RWPE2 (cell line): Measurements from ENCODE around the gene KRTAP9-1.
"Not testable (repeated sequence)": the region's sequence is repeated elsewhere in the genome, so short reads cannot be mapped to it uniquely, and the experiment has no call there.

Experiments used
- ATAC-seq: fragments of 200-7000 bp; cut with Tn5 transposase; 3 replicates; pipeline ENCODE4 v1.9.1; 2021; ENCODE audit warnings: low read depth
- DNase-seq: peaks from one replicate; pipeline ENCODE4 v3.0.0-alpha.2; 2020; ENCODE audit warnings: low spot score
- H3K27ac ChIP-seq: fragments of 450-650 bp; 2 replicates; pipeline ENCODE4 v1.5.1; 2017; ENCODE audit warnings: mild to moderate bottlenecking; ENCODE audit not compliant: poor library complexity, severe bottlenecking
- H3K27me3 ChIP-seq: fragments of 250-450 bp; sonication (Bioruptor Pico); 2 replicates; pipeline ENCODE4 v1.5.1; 2021; ENCODE audit warnings: mild to moderate bottlenecking, moderate library complexity; ENCODE audit not compliant: insufficient read depth, poor library complexity, severe bottlenecking
- H3K36me3 ChIP-seq: fragments of 250-450 bp; sonication (Bioruptor Pico); 2 replicates; pipeline ENCODE4 v1.5.1; 2020; ENCODE audit warnings: low read depth, mild to moderate bottlenecking, moderate library complexity
- H3K4me1 ChIP-seq: fragments of 250-450 bp; sonication (Bioruptor Pico); 2 replicates; pipeline ENCODE4 v1.5.1; 2021; ENCODE audit warnings: mild to moderate bottlenecking, moderate library complexity; ENCODE audit not compliant: insufficient read depth, poor library complexity, severe bottlenecking
- H3K4me3 ChIP-seq: fragments of 250-450 bp; sonication (Bioruptor Pico); 2 replicates; pipeline ENCODE4 v1.5.1; 2021; ENCODE audit warnings: mild to moderate bottlenecking, moderate library complexity; ENCODE audit not compliant: severe bottlenecking
- H3K9me3 ChIP-seq: fragments of 250-450 bp; sonication (Bioruptor Pico); 2 replicates; pipeline ENCODE4 v1.5.1; 2021; ENCODE audit warnings: mild to moderate bottlenecking, moderate library complexity; ENCODE audit not compliant: severe bottlenecking
- TF ChIP-seq, protein P1 (sequence below): fragments of 450-650 bp; IDR thresholded peaks from one replicate; pipeline ENCODE4 v1.5.1; 2017; ENCODE audit warnings: mild to moderate bottlenecking, moderate library complexity; ENCODE audit not compliant: poor library complexity, severe bottlenecking

Gene KRTAP9-1

GRCh38 chr17:41147531-41148204 is 42.0 kb upstream of the KRTAP9-1 start:
- no peaks in the 10 kb centered on the region for H3K27me3 ChIP-seq
- H3K9me3 ChIP-seq: no peaks in the 10 kb centered on the region
- ATAC-seq: no peak
- no peak overlapping the region for H3K27ac ChIP-seq
- TF ChIP-seq, protein P1, sequence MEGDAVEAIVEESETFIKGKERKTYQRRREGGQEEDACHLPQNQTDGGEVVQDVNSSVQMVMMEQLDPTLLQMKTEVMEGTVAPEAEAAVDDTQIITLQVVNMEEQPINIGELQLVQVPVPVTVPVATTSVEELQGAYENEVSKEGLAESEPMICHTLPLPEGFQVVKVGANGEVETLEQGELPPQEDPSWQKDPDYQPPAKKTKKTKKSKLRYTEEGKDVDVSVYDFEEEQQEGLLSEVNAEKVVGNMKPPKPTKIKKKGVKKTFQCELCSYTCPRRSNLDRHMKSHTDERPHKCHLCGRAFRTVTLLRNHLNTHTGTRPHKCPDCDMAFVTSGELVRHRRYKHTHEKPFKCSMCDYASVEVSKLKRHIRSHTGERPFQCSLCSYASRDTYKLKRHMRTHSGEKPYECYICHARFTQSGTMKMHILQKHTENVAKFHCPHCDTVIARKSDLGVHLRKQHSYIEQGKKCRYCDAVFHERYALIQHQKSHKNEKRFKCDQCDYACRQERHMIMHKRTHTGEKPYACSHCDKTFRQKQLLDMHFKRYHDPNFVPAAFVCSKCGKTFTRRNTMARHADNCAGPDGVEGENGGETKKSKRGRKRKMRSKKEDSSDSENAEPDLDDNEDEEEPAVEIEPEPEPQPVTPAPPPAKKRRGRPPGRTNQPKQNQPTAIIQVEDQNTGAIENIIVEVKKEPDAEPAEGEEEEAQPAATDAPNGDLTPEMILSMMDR: no peak
- H3K4me3 ChIP-seq: no peak overlapping the region
- peaks cover 8% of the 10 kb centered on the region for H3K4me1 ChIP-seq
- H3K36me3 ChIP-seq: no peaks in the 10 kb centered on the region
- DNase-seq: no peak

- H3K4me3 ChIP-seq, H3K27me3 ChIP-seq, H3K4me1 ChIP-seq, DNase-seq, H3K9me3 ChIP-seq, H3K36me3 ChIP-seq, H3K27ac ChIP-seq, ATAC-seq: not testable (repeated sequence)
Observed at GRCh38 chr17:41148971-41149651, 40.6 kb upstream of the KRTAP9-1 start.

DNA sequence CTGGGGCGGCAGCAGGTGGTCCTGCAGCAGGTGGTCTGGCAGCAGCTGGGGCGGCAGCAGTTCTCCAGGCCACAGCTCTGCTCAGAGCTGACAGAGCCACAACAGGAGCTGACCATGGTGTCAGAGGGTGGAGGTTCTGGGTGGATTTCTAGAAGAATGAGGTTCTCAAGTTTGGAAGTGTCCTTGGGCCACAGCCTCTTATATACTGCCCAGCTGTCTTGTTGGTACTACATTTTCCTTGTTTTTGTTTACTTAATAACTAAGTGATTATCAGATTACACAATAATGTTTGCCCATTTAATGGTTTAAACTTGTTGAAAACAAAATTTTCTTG is 40.1 kb upstream of the KRTAP9-1 start, which contains the start of gene KRTAP4-5:
Gene KRTAP4-5, minus strand, starts transcription at position 174 of the 334 bp plus-strand sequence. Its CDS starts 58 bp downstream, at position 116.
- Histone ChIP-seq H3K4me1 (peaks cover 8% of the 10 kb centered on the region), H3K27ac (no peak within 1 kb of the TSS), H3K9me3 (no peaks in the 10 kb centered on the region), H3K4me3 (no peak within 1 kb of the TSS), H3K27me3 (no peaks in the 10 kb centered on the region), H3K36me3 (no peaks in the 10 kb centered on the region)
- no peak for DNase-seq
- TF ChIP-seq, protein P1: no peak
- ATAC-seq: no peak

DNA sequence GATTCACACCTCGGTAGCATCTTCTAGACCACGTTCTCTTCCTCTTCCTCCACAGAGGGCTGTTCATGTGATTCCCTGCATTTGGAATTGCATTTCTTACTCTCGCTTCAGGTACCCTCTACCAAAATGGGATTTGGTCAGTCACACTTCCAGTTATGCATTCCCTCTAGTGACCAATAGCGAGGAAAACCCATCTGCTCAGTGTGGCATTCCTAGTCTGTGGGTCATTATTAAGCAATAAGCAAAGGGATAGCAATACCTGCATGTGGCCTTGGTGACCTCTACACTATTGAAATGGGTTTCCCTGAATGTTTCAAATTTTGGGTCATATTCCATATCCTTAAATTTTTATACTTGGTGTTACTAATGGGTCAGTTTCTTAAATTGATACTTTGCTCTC is 39.7 kb upstream of the KRTAP9-1 start:
- TF ChIP-seq, protein P1: no peak
- no peaks in the 10 kb centered on the region for H3K36me3 ChIP-seq
- no peaks in the 10 kb centered on the region for H3K27me3 ChIP-seq
- no peak overlapping the region for H3K27ac ChIP-seq
- DNase-seq: no peak
- no peak overlapping the region for H3K4me3 ChIP-seq
- H3K9me3 ChIP-seq: no peaks in the 10 kb centered on the region
- H3K4me1 ChIP-seq: peaks cover 8% of the 10 kb centered on the region
- no peak for ATAC-seq

DNA sequence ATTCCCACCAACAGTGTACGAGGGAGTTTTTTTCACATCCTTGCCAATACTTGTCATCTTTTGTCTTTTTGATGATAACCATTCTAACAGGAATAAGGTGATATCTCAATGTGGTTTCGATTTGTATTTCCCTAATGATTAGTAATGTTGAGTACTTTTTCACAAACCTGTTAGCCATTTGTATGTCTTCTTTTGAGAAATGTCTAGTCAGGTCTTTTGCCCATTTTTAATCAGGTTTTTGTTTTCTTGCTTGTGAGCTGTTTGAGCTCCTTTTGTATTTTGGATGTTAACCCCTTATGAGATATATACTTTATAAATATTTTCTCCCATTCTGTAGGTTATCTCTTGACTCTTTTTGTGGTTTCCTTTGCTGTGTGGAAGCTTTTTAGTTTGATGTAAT is 38.2 kb upstream of the KRTAP9-1 start:
- TF ChIP-seq, protein P1: no peak
- Histone ChIP-seq H3K27ac (no peak overlapping the region), H3K4me1 (peaks cover 8% of the 10 kb centered on the region), H3K36me3 (no peaks in the 10 kb centered on the region), H3K4me3 (no peak overlapping the region), H3K27me3 (no peaks in the 10 kb centered on the region), H3K9me3 (no peaks in the 10 kb centered on the region)
- DNase-seq (no peak), ATAC-seq (no peak)
